Activated T-cell treated with anti-CD3 and anti-CD28 coated beads, Interleukin-2, amount 50 U/mL, for 72 hours (primary cell): Measurements from ENCODE around the gene ACYP2. TPM values are rescaled to one million over a fixed set of nuclear protein-coding genes. Genes with fewer than 3 reads are reported as not detected.

Source experiments
- ATAC-seq, 2 donors: fragments of 150-1000 bp; cut with Tn5 transposase; replicated peaks in 1 of 2; 2 replicates each; pipeline ENCODE4 v1.10.0; 2021; ENCODE audit warnings: moderate library complexity in 2 of 2, mild to moderate bottlenecking in 1 of 2
- DNase-seq, 2 donors: peaks; one replicate each; pipeline ENCODE4 v3.0.0; 2021 to 2022; ENCODE audit warnings: mixed read lengths in 1 of 2
- H3K27ac Mint-ChIP-seq: one replicate; pipeline ENCODE4 v1.8.0; 2022; ENCODE audit warnings: mild to moderate bottlenecking, moderate library complexity, mixed read lengths
- H3K27me3 Mint-ChIP-seq: one replicate; pipeline ENCODE4 v1.8.0; 2022; ENCODE audit warnings: low read depth, mixed read lengths
- H3K36me3 Mint-ChIP-seq, 2 donors: one replicate each; pipeline ENCODE4 v1.8.0; 2022; ENCODE audit warnings: mixed read lengths in 2 of 2, mild to moderate bottlenecking in 1 of 2; ENCODE audit not compliant: insufficient read depth in 2 of 2
- H3K4me1 Mint-ChIP-seq: one replicate; pipeline ENCODE4 v1.8.0; 2022; ENCODE audit warnings: low read depth, mixed read lengths
- H3K4me3 Mint-ChIP-seq, 2 donors: one replicate each; pipeline ENCODE4 v1.8.0; 2022; ENCODE audit warnings: mild to moderate bottlenecking in 2 of 2, mixed read lengths in 2 of 2, moderate library complexity in 2 of 2
- H3K9me3 Mint-ChIP-seq, 2 donors: one replicate each; pipeline ENCODE4 v1.8.0; 2022; ENCODE audit warnings: mixed read lengths in 2 of 2
- total RNA-seq, 2 donors: library from RNA; stranded (reverse); gene quantifications; one replicate each; pipeline ENCODE4 v1.2.3, GENCODE V29; 2022

The ACYP2 gene
- total RNA-seq, 2 donors from 2014 or later = 9.6 to 10.8 TPM

DNA sequence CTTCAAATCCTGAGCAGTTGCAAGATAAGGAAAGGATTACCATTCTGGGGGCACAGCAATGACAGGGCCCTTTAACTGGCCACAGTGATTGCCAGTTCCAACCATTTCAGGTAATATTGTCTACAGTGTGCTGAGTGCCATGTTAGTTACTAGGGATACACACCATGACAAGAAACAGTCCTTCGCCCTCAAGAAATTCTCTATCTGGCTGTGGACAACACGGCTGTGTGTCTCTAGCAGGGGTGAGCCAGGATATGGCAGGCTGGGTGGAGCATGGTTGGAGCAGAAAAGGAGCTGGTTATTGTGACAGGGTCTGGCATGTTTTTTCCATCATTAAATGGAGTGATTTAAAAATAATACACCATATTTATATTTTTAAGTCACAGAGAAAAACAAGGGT is 109.6 kb downstream of the ACYP2 start:
- DNase-seq = no peak
- Mint-ChIP-seq H3K9me3 (no peaks in the 10 kb centered on the region), H3K4me1 (no peaks in the 10 kb centered on the region), H3K36me3 (no peaks in the 10 kb centered on the region), H3K4me3 (no peak overlapping the region), H3K27ac (no peak overlapping the region), H3K27me3 (no peaks in the 10 kb centered on the region)
- no peak for ATAC-seq

DNA sequence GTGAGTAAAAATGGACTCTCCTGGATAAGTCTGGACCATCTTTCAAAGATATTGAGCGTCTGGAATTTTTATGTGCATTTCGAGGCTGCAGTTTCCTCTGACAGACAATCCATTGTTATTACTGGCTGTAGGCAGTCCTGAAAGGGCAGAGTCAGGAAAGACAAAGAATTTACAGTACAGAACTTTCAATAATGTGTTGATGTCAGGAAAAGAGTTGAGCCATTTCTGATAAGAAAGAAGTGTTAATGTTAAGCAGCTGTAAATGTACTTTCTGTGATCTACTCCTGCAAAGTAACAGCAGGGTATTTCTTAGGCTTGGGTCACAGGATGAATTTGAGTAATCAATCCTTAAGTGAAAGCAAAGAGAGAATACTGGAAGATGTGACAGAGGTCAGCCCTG is 110.8 kb downstream of the ACYP2 start:
- Mint-ChIP-seq H3K27ac (no peak overlapping the region), H3K36me3 (no peaks in the 10 kb centered on the region)

DNA sequence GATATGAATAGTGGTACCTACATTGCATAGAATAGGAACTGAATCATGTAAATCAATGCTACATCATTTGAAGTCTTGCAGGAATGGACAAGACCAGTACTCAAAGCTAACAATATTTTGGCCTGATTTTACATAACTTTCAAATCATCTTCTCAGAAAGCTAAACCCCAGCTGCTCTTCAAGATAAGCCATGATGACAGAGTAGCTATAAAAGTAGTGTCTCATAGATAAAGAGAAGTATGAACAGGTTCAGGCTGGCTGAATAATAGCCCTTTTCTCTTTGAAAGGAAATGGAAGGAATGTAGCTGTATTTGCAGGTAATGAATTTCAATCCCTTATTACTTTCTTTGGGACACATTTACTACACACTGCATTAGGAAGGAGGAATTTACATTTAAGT is 112.4 kb downstream of the ACYP2 start:
- Mint-ChIP-seq H3K27me3 (no peaks in the 10 kb centered on the region), H3K36me3 (peaks cover 0 to 1% of the 10 kb centered on the region in 2 donors), H3K4me3 (no peak overlapping the region), H3K4me1 (no peaks in the 10 kb centered on the region), H3K9me3 (peaks cover 0 to 5% of the 10 kb centered on the region in 2 donors), H3K27ac (no peak overlapping the region)
- ATAC-seq = no peak
- DNase-seq = no peak

More for the DNA sequence above, 110.8 kb downstream of the ACYP2 start:
- H3K4me1 Mint-ChIP-seq = no peaks in the 10 kb centered on the region
- no peak for DNase-seq
- no peak for ATAC-seq
- no peaks in the 10 kb centered on the region for H3K27me3 Mint-ChIP-seq
- H3K9me3 Mint-ChIP-seq = no peaks in the 10 kb centered on the region
- no peak overlapping the region for H3K4me3 Mint-ChIP-seq

DNA sequence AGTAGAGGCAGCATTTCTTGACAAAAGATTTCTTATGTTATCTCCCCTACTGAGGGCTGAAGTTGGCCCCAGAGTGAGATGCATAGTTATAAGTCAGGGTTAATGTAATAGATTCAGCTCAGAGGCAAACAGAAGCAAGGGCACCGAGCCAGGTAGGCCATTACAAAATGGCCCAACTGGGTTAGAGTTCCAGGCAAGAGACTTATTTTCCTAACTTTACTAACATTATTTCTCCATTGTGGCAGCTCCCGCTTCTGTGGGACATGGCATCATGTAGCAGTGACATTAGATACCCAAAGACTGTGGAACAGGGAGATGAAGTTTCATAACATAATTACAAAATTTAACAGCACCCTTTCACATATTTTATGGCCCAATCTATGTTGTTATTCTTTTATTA is 113.5 kb downstream of the ACYP2 start:
- ATAC-seq (no peak), DNase-seq (no peak)
- Mint-ChIP-seq H3K9me3 (peaks cover 0 to 5% of the 10 kb centered on the region in 2 donors), H3K36me3 (peaks cover 0 to 1% of the 10 kb centered on the region in 2 donors), H3K27me3 (no peaks in the 10 kb centered on the region), H3K4me1 (no peaks in the 10 kb centered on the region), H3K27ac (no peak overlapping the region), H3K4me3 (no peak overlapping the region)

DNA sequence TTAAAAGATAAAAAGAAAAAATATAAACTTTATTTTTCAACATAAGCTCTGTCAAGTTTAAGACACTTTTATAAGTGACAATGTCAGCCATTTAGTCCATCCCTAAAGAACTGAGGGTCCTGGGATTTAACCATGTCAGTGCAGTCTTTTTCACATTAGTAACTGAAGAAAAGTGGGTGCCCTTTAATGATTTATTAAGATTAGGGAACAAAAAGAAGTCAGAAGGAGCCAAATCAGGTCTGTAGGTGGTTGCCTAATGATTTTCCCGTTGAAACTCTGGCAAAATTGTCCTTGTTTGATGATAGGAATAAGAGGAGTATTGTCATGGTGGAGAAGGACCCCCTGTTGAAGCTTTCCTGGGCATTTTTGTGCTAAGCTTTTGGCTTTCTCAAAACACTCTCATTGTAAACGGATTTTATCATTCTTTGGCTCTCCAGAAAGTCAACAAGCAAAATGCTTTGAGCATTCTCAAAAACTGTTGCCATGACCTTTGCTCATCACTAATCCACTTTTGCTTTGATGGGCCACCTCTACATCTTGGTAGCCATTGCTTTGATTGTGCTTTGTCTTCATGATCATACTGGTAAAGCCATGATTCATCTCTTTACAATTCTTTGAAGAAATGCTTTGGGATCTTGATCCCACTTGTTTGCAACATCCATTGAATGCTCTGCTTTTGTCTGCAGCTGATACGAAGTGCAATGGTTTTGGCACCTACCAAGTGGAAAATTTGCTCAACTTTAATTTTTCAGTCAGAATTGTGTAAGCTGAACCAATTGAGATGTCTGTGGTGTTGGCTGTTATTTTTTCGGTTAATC is 118.6 kb downstream of the ACYP2 start:
- Mint-ChIP-seq H3K4me3 (no peak overlapping the region), H3K27me3 (no peaks in the 10 kb centered on the region), H3K36me3 (peaks cover 4 to 6% of the 10 kb centered on the region in 2 donors), H3K4me1 (no peaks in the 10 kb centered on the region), H3K9me3 (peaks cover 5 to 8% of the 10 kb centered on the region in 2 donors), H3K27ac (no peak overlapping the region)
- no peak for ATAC-seq
- no peak for DNase-seq

DNA sequence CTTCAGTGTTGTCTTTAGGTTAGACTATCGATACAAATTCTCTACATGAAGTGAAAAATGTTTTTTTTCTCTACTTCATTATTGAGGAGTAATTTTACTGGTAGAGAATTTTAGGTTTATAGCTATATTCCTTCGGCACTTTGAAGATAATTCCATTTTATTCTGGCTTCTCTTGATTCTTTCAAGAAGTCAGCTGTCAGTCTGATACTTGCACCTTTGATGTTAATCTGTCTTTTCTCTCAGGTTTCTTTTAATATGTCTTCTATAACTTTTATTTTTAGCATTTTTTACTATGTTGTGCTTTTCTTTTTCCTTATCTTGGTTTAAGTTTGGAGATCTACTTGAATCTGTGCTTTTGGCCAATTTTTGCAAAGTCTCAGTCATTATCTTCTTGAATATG is 122.0 kb downstream of the ACYP2 start:
- no peaks in the 10 kb centered on the region for H3K27me3 Mint-ChIP-seq
- H3K9me3 Mint-ChIP-seq = peaks cover 5 to 6% of the 10 kb centered on the region in 2 donors
- H3K36me3 Mint-ChIP-seq = peaks cover 4 to 6% of the 10 kb centered on the region in 2 donors
- no peaks in the 10 kb centered on the region for H3K4me1 Mint-ChIP-seq
- H3K27ac Mint-ChIP-seq = no peak overlapping the region
- no peak overlapping the region for H3K4me3 Mint-ChIP-seq
- ATAC-seq (no peak), DNase-seq (no peak)

GRCh38 chr2:54239427-54239826 is 124.0 kb downstream of the ACYP2 start:
- no peaks in the 10 kb centered on the region for H3K27me3 Mint-ChIP-seq
- DNase-seq (no peak), ATAC-seq (no peak)
- peaks cover 3 to 6% of the 10 kb centered on the region in 2 donors for H3K36me3 Mint-ChIP-seq
- peaks cover 3 to 5% of the 10 kb centered on the region in 2 donors for H3K9me3 Mint-ChIP-seq
- no peaks in the 10 kb centered on the region for H3K4me1 Mint-ChIP-seq
- no peak overlapping the region for H3K27ac Mint-ChIP-seq
- H3K4me3 Mint-ChIP-seq = no peak overlapping the region

GRCh38 chr2:54240515-54241469 is 125.4 kb downstream of the ACYP2 start:
- Mint-ChIP-seq H3K4me3 (no peak overlapping the region), H3K36me3 (peaks cover 3 to 6% of the 10 kb centered on the region in 2 donors), H3K27ac (no peak overlapping the region), H3K9me3 (peaks cover 5 to 6% of the 10 kb centered on the region in 2 donors), H3K4me1 (no peaks in the 10 kb centered on the region), H3K27me3 (no peaks in the 10 kb centered on the region)
- no peak for DNase-seq
- ATAC-seq = no peak

- Mint-ChIP-seq H3K27me3 (no peaks in the 10 kb centered on the region), H3K4me1 (no peaks in the 10 kb centered on the region), H3K9me3 (peaks cover 2% of the 10 kb centered on the region in 2 donors), H3K36me3 (no peaks in the 10 kb centered on the region), H3K27ac (no peak overlapping the region), H3K4me3 (no peak overlapping the region)
- ATAC-seq = no peak
- DNase-seq = no peak
Measured at GRCh38 chr2:54247115-54247514, 131.7 kb downstream of the ACYP2 start.

- H3K36me3 Mint-ChIP-seq = no peaks in the 10 kb centered on the region
- no peak for ATAC-seq
- no peak overlapping the region for H3K27ac Mint-ChIP-seq
- H3K27me3 Mint-ChIP-seq = no peaks in the 10 kb centered on the region
- no peak for DNase-seq
- peaks cover 2% of the 10 kb centered on the region in 2 donors for H3K9me3 Mint-ChIP-seq
- no peaks in the 10 kb centered on the region for H3K4me1 Mint-ChIP-seq
- H3K4me3 Mint-ChIP-seq = no peak overlapping the region
Measured at GRCh38 chr2:54249629-54250028, 134.2 kb downstream of the ACYP2 start.

DNA sequence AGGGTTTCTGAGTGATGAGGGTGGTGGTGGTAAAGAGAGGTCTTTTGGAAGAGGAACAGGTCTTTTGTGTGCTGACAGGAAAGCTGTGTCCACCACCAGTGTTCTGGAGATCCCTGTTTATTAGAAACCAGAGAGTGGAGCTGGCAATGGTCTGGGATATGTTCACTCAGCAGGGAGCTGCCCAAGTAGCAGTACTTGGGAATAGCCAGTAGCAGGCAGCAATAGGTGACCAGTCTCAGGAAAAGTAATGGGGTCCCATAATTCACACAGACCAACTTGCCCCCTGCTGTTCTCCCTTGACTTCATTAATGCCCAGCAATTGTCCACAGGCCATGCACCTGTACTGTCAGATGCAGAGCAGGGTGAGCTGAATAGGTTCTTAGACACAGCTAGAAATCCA is 138.8 kb downstream of the ACYP2 start:
- H3K9me3 Mint-ChIP-seq = no peaks in the 10 kb centered on the region
- ATAC-seq = no peak
- DNase-seq = no peak
- no peaks in the 10 kb centered on the region for H3K27me3 Mint-ChIP-seq
- H3K36me3 Mint-ChIP-seq = peaks cover 2% of the 10 kb centered on the region in 2 donors
- H3K27ac Mint-ChIP-seq = no peak overlapping the region
- H3K4me1 Mint-ChIP-seq = no peaks in the 10 kb centered on the region
- no peak overlapping the region for H3K4me3 Mint-ChIP-seq

- DNase-seq (no peak), ATAC-seq (no peak)
- H3K9me3 Mint-ChIP-seq = no peaks in the 10 kb centered on the region
- peaks cover 2% of the 10 kb centered on the region in 2 donors for H3K36me3 Mint-ChIP-seq
- H3K4me1 Mint-ChIP-seq = no peaks in the 10 kb centered on the region
- H3K27ac Mint-ChIP-seq = no peak overlapping the region
- H3K4me3 Mint-ChIP-seq = no peak overlapping the region
- no peaks in the 10 kb centered on the region for H3K27me3 Mint-ChIP-seq
Measured at GRCh38 chr2:54255230-54256090, 140.0 kb downstream of the ACYP2 start.
